Pancreas (tissue), 10 donors: ENCODE measurements around the gene SRPK2. TPM values are rescaled to one million over a fixed set of nuclear protein-coding genes. Genes with fewer than 3 reads are reported as not detected.

ENCODE experiments used
- ATAC-seq, 4 donors: fragments of 200-7000 bp; cut with Tn5 transposase; one replicate each; pipeline versions ENCODE4 v1.8.0 to v1.9.1; 2020; ENCODE audit warnings: mild to moderate bottlenecking in 4 of 4, moderate library complexity in 4 of 4
- DNase-seq, 6 donors: peaks; one replicate each; pipeline ENCODE4 v3.0.0-alpha.2; 2020
- FAIRE-seq: peaks from 2 replicates; lab custom pipeline; 2012; peaks lifted over from hg19 to GRCh38; lab: Jason Lieb, UNC
- H3K27ac ChIP-seq, 4 donors: fragments of 200-600 bp; sonication (generic); 1 replicate in 3 of 4; 2 replicates in 1 of 4; pipeline versions ENCODE4 v1.5.0 to v1.8.0; 2020
- H3K27me3 ChIP-seq, 4 donors: fragments of 200-600 bp; one replicate each; pipeline ENCODE4 v1.8.0; 2021
- H3K36me3 ChIP-seq, 3 donors: fragments of 200-600 bp; sonication (generic) in 1 of 3; one replicate each; pipeline versions ENCODE4 v1.5.0 to v1.8.0; 2020 to 2021
- H3K4me1 ChIP-seq, 3 donors: fragments of 200-600 bp; one replicate each; pipeline ENCODE4 v1.8.0; 2021
- H3K4me3 ChIP-seq, 4 donors: fragments of 200-600 bp; sonication (generic) in 2 of 4; one replicate each; pipeline versions ENCODE4 v1.5.0 to v1.8.0; 2020 to 2021
- H3K9me3 ChIP-seq, 4 donors: fragments of 200-600 bp; one replicate each; pipeline ENCODE4 v1.8.0; 2021
- WGBS, 2 donors: extraction: QIAGEN DNeasy Blood & Tissue Kit; methylation state at CpG; one replicate each; pipeline ENCODE4 v1.1.7; 2013; 5-methylcytosine and 5-hydroxymethylcytosine counted together
- intact Hi-C, 3 donors: fragments of 100-400 bp; cut with DNase I; formaldehyde crosslinking; loops; one replicate each; pipeline versions ENCODE4 v1.11.1 to v1.14.2; 2022
- polyA plus RNA-seq, 2 donors: library from polyadenylated mRNA; stranded (reverse); fragments of 200-250 nt; gene quantifications; one replicate each; pipeline ENCODE4 v1.2.3, GENCODE V29; 2013
- total RNA-seq, 6 donors: library from RNA; stranded (reverse); fragmentation: NEBNext Ultra II Directional in 4 of 6; extraction: Animal tissue kit (Norgen Biotek cat#: 25700) in 4 of 6; gene quantifications; one replicate each; pipeline versions ENCODE4 v1.2.1 to v1.2.4, GENCODE V29; 2021 to 2023
- TF ChIP-seq, protein P1 (sequence below), 4 donors: fragments of 200-600 bp; sonication (generic) in 3 of 4; IDR thresholded peaks; one replicate each; pipeline versions ENCODE4 v1.5.0 to v1.8.0; 2021; ENCODE audit warnings: antibody characterized with exemption in 4 of 4
- donor health status: healthy with polysubstance abuse.
- donor health status: DM: no; HTN: no; CAD: no; lungs with moderate emphysema.
- donor health status: DM: no; HTN: no; CAD: no.
- donor health status: control.
- donor health status: control.
- donor health status: Bipolar disorder and iron deficiency.
- donor health status: DM: yes; HTN: yes; CAD: no.
- donor health status: DM: no; HTN: no; CAD: no.
- donor health status: DM: no; HTN: no; CAD: no.
- donor health status: DM: yes; HTN: yes; CAD: no.

Gene SRPK2
- total and polyA plus RNA-seq, 8 donors: 6.5 to 27.4 (median 16.4) TPM

DNA sequence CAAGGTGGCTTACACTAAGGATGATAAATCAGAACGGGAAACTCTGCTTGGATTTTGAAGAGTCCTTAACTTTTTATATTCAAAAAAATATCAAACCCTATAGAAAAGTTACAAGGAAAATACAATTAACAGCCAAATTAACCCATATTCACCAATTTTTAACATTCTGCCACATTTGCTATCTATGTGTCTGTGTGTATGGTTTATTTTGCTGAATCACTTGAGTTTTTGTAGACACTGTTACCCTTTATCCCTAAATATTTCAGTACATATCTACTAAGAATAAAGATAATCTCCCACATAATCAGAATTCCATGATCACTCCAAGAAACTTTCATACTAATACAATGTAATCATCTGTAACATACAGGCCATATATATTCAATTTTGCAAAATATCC lies 1.2 kb upstream of the SRPK2 start:
- 71 to 72% methylated on average over 1 of the region's 1 CpG for WGBS, 2 donors
- H3K9me3 ChIP-seq: no peaks in the 10 kb centered on the region
- no peaks in the 10 kb centered on the region for H3K27me3 ChIP-seq
- FAIRE-seq: no peak
- peaks cover 0 to 6% (median 5%) of the 10 kb centered on the region in 3 donors for H3K4me1 ChIP-seq
- ATAC-seq: no peak
- intact Hi-C loops: no loop called here
- H3K4me3 ChIP-seq: no peak overlapping the region
- TF ChIP-seq, protein P1, sequence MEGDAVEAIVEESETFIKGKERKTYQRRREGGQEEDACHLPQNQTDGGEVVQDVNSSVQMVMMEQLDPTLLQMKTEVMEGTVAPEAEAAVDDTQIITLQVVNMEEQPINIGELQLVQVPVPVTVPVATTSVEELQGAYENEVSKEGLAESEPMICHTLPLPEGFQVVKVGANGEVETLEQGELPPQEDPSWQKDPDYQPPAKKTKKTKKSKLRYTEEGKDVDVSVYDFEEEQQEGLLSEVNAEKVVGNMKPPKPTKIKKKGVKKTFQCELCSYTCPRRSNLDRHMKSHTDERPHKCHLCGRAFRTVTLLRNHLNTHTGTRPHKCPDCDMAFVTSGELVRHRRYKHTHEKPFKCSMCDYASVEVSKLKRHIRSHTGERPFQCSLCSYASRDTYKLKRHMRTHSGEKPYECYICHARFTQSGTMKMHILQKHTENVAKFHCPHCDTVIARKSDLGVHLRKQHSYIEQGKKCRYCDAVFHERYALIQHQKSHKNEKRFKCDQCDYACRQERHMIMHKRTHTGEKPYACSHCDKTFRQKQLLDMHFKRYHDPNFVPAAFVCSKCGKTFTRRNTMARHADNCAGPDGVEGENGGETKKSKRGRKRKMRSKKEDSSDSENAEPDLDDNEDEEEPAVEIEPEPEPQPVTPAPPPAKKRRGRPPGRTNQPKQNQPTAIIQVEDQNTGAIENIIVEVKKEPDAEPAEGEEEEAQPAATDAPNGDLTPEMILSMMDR (IDR thresholded peaks at IDR 0.05): no peak
- H3K27ac ChIP-seq: no peak overlapping the region
- H3K36me3 ChIP-seq: no peaks in the 10 kb centered on the region
- no peak for DNase-seq

DNA sequence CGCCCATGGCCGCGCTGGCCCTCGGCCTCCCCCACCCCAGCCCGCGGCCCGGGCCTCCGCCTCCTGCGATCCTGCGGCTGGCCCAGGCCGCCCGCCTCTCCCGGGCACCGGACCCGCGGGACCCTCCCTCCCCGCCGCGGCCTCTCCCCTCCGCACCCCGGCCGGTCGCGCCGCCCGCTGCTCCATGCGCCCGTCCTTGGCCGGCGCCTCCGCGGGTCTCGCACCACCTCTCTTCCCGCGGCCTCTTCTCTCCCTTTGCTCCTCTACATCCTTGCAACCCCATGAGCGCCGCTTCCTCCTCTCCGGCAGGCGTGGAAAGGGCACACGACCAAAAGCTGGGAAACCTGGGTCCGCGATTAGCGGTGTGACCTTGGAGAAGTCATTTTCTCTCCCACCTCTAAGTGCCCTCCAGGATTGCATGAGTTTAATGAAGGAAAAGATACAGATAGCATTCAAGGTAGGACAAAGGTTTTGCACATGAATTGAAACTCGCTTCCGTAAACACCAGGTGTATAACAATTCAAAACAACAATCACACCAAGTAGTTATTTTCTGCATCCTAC lies 448 bp upstream of the SRPK2 start:
- TF ChIP-seq, protein P1 (IDR thresholded peaks at IDR 0.05): no peak
- H3K36me3 ChIP-seq: no peaks in the 10 kb centered on the region
- ATAC-seq (peak; percentile 51 to 71 (median 60)), DNase-seq (peak in 4 of 6 donors; percentile 45 to 78 (median 48)), FAIRE-seq (no peak)
- no peaks in the 10 kb centered on the region for H3K27me3 ChIP-seq
- WGBS, 2 donors: 4 to 9% methylated on average over 18 to 45 of the region's 45 CpGs
- peaks cover 0 to 6% (median 5%) of the 10 kb centered on the region in 3 donors for H3K4me1 ChIP-seq
- intact Hi-C loops: no loop called here
- H3K27ac ChIP-seq: peak overlapping the region in 2 of 4 donors; percentile 36 to 50
- no peaks in the 10 kb centered on the region for H3K9me3 ChIP-seq
- peak overlapping the region; percentile 35 to 98 (median 74) for H3K4me3 ChIP-seq

DNA sequence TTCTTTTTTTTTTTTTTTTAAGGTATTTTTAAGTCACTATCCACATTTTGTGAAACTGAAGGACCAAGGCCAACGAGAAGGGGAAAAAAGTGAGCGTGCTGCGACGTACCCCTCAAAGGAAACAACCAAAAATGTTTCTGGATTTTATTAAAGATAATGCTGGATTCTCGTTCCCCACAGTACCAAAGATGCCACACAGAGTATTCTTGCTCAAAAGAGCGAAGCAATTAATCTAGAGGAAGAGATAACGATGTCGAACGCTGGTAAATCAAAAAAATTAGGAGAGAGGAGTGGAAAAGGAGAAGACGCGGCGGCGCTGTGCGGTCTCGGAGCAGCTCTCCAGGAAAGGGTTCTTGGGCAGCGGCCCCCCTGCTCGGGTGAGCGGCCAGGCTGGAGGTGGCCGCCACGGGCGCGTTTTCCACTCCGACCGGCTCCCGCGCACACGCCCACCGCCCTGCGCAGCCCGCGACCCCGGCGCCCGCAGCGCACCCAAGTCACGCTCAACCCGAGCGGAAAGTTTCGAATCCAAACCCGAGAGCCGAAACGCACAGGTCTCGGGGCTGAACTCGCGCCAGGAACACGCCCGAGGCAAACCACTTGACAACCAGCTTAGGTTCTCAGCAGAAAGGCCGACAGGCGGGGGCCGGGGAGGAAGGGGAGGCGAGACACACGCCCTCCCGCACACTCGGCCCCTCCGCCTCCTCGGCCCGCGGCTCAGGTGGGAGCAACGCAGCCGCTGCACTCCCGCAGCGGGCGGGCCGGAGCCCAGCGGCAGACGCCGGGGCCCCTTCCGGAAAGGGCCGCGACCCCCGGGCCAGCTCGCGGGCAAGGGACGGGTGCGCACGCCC lies 989 bp downstream of the SRPK2 start:
- TF ChIP-seq, protein P1 (IDR thresholded peaks at IDR 0.05): no peak
- Histone ChIP-seq H3K4me3 (peak overlapping the region; percentile 85 to 98 (median 92)), H3K9me3 (no peaks in the 10 kb centered on the region), H3K36me3 (no peaks in the 10 kb centered on the region), H3K27me3 (no peaks in the 10 kb centered on the region), H3K4me1 (peaks cover 0 to 6% (median 5%) of the 10 kb centered on the region in 3 donors), H3K27ac (peak overlapping the region in 2 of 4 donors; percentile 21 to 26)
- DNase-seq (peak; percentile 50 to 87 (median 66)), FAIRE-seq (no peak), ATAC-seq (peak; percentile 39 to 80 (median 64))
- intact Hi-C loops: no loop called here
- WGBS, 2 donors: 2 to 3% methylated on average over 58 to 76 of the region's 76 CpGs

DNA sequence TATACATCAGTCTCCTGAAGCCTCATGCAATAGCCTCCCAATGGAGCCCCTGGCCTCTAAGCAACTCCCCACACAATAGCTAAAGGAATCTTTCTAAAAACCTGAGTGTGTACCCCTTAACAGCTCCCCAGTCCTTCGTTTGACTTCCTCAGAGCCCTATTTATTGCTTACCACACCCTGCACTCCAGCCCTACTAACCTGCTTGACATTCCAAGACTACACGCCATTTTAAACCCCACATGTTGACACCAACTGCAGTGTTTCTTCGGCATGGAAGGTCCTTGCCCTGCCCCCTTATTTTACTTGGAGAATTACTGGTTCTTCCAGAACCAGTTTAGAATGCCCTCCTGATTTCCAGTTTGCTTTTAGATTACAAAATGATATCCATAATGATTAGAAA lies 10.8 kb downstream of the SRPK2 start:
- DNase-seq (no peak), FAIRE-seq (no peak), ATAC-seq (no peak)
- intact Hi-C loops: no loop called here
- Histone ChIP-seq H3K27ac (no peak overlapping the region), H3K9me3 (no peaks in the 10 kb centered on the region), H3K4me1 (peaks cover 0 to 12% (median 6%) of the 10 kb centered on the region in 3 donors), H3K27me3 (no peaks in the 10 kb centered on the region), H3K36me3 (no peaks in the 10 kb centered on the region), H3K4me3 (no peak overlapping the region)
- TF ChIP-seq, protein P1 (IDR thresholded peaks at IDR 0.05): no peak
- WGBS, 2 donors: 79 to 80% methylated on average over 3 of the region's 3 CpGs
